Measurements from ENCODE around the gene NSUN7.

DNA sequence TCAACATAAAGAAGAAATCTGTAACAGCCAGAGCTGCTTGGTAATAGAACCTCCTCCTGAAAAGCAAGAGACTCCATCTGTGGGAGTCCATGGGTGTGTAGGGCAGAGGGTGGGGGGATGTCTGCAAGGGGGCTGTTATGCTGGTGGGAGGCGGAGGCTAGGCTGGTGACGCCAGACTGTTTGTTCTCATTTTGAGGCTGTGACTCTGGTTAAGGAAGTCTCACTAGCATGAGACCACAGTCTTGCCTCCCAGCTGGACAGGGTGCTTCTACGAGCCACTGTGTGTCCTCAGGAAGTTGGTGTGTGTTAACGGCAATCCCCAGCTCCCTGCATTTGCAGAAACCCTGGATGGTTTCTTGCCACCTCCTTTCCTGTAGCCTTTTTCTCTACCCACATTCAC lies 79.8 kb downstream of the NSUN7 start:
- no peak for TF ChIP-seq LEF1 (IDR thresholded peaks at IDR 0.05; ENCODE audit: borderline replicate concordance)
- TF ChIP-seq FOXA1 (IDR thresholded peaks at IDR 0.05), result no peak
- TF ChIP-seq ZNF384 (IDR thresholded peaks at IDR 0.05), result no peak
- no peak for TF ChIP-seq ARNT (IDR thresholded peaks at IDR 0.05)
- no peak for TF ChIP-seq FOXM1 (IDR thresholded peaks at IDR 0.05; ENCODE audit: borderline replicate concordance)
- TF ChIP-seq, protein P1, sequence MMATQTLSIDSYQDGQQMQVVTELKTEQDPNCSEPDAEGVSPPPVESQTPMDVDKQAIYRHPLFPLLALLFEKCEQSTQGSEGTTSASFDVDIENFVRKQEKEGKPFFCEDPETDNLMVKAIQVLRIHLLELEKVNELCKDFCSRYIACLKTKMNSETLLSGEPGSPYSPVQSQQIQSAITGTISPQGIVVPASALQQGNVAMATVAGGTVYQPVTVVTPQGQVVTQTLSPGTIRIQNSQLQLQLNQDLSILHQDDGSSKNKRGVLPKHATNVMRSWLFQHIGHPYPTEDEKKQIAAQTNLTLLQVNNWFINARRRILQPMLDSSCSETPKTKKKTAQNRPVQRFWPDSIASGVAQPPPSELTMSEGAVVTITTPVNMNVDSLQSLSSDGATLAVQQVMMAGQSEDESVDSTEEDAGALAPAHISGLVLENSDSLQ (IDR thresholded peaks at IDR 0.05), result no peak
- no peak for TF ChIP-seq SUZ12 (IDR thresholded peaks at IDR 0.05)
- no peak for TF ChIP-seq NFRKB (IDR thresholded peaks at IDR 0.05)
- no peak for TF ChIP-seq CTBP1 (IDR thresholded peaks at IDR 0.05; ENCODE audit: borderline replicate concordance)
